Effector memory CD4-positive, alpha-beta T cell (primary cell): ENCODE measurements around the gene NPHS1.
A peak's percentile ranks its signal among the peaks of the same experiment; 100 is the strongest.
"Not testable (repeated sequence)": the region's sequence is repeated elsewhere in the genome, so short reads cannot be mapped to it uniquely, and the experiment has no call there.

Experiments
- DNase-seq, 3 donors: peaks; one replicate each; pipeline ENCODE4 v3.0.0-alpha.2; 2020
- H3K27ac ChIP-seq: 2 replicates; pipeline ENCODE4 v1.7.0; 2013; ENCODE audit warnings: mild to moderate bottlenecking, low read length, moderate library complexity; ENCODE audit not compliant: insufficient read depth, poor library complexity, severe bottlenecking
- H3K27me3 ChIP-seq: replicated peaks from 2 replicates; pipeline ENCODE4 v1.7.0; 2013; ENCODE audit warnings: mild to moderate bottlenecking, low read length; ENCODE audit not compliant: insufficient read depth, control insufficient read depth, poor library complexity, severe bottlenecking
- H3K36me3 ChIP-seq: 2 replicates; pipeline ENCODE4 v1.7.0; 2013; ENCODE audit warnings: mild to moderate bottlenecking, low read length, moderate library complexity; ENCODE audit not compliant: control insufficient read depth, insufficient read depth
- H3K4me1 ChIP-seq: 2 replicates; pipeline ENCODE4 v1.7.0; 2013; ENCODE audit warnings: low read length, mild to moderate bottlenecking; ENCODE audit not compliant: control insufficient read depth, insufficient read depth, poor library complexity, severe bottlenecking
- H3K4me3 ChIP-seq: 2 replicates; pipeline ENCODE4 v1.7.0; 2013; ENCODE audit warnings: low read length, low read depth, mild to moderate bottlenecking; ENCODE audit not compliant: insufficient read depth, poor library complexity, severe bottlenecking
- H3K9me3 ChIP-seq: 2 replicates; pipeline ENCODE4 v1.7.0; 2013; ENCODE audit warnings: mild to moderate bottlenecking, low read length, moderate library complexity; ENCODE audit not compliant: control insufficient read depth
- total RNA-seq, 3 donors: gene quantifications; one replicate each; lab custom pipeline; 2026; lab: John Stamatoyannopoulos, UW

NPHS1 gene
- 0 to 0.87 (median 0.19) reads per million in 3 donors for total RNA-seq

GRCh38 chr19:35852029-35852780, at the start of gene NPHS1:
TSS of gene NPHS1 (minus strand) at chr19:35852504. CDS start at chr19:35851837, 667 bp downstream.
- H3K27me3 ChIP-seq: peaks cover 36% of the 10 kb centered on the region

GRCh38 chr19:35901055-35901644, 48.8 kb upstream of the NPHS1 start:
- peaks cover 9% of the 10 kb centered on the region for H3K36me3 ChIP-seq
- peak overlapping the region; percentile 85 for H3K4me3 ChIP-seq
- H3K27me3 ChIP-seq: no peaks in the 10 kb centered on the region
- no peak for DNase-seq
- peak overlapping the region; percentile 99 for H3K27ac ChIP-seq
- peaks cover 65% of the 10 kb centered on the region for H3K4me1 ChIP-seq
- H3K9me3 ChIP-seq: no peaks in the 10 kb centered on the region

More at GRCh38 chr19:35852029-35852780, at the start of gene NPHS1:
- H3K4me1 ChIP-seq: peaks cover 10% of the 10 kb centered on the region
- H3K27ac ChIP-seq: no peak within 1 kb of the TSS
- no peak within 1 kb of the TSS for H3K4me3 ChIP-seq
- H3K9me3 ChIP-seq: no peaks in the 10 kb centered on the region
- no peak for DNase-seq
- H3K36me3 ChIP-seq: no peaks in the 10 kb centered on the region

- Histone ChIP-seq H3K27me3 (no peaks in the 10 kb centered on the region), H3K9me3 (no peaks in the 10 kb centered on the region), H3K36me3 (peaks cover 24% of the 10 kb centered on the region), H3K27ac (peak overlapping the region; percentile 99), H3K4me3 (peak overlapping the region; percentile 85), H3K4me1 (peaks cover 69% of the 10 kb centered on the region)
- DNase-seq: peak; percentile 79 to 85 (median 80)
Observed at GRCh38 chr19:35899547-35900214, 47.4 kb upstream of the NPHS1 start.

GRCh38 chr19:35898499-35898809, 46.1 kb upstream of the NPHS1 start:
- H3K36me3 ChIP-seq: peaks cover 36% of the 10 kb centered on the region
- peak overlapping the region; percentile 99 for H3K27ac ChIP-seq
- H3K4me3 ChIP-seq: peak overlapping the region; percentile 85
- H3K4me1 ChIP-seq: peaks cover 57% of the 10 kb centered on the region
- no peaks in the 10 kb centered on the region for H3K27me3 ChIP-seq
- no peak for DNase-seq
- no peaks in the 10 kb centered on the region for H3K9me3 ChIP-seq

- DNase-seq: no peak
- H3K36me3 ChIP-seq: peaks cover 42% of the 10 kb centered on the region
- peak overlapping the region; percentile 99 for H3K27ac ChIP-seq
- peaks cover 51% of the 10 kb centered on the region for H3K4me1 ChIP-seq
- no peaks in the 10 kb centered on the region for H3K9me3 ChIP-seq
- H3K27me3 ChIP-seq: no peaks in the 10 kb centered on the region
- H3K4me3 ChIP-seq: peak overlapping the region; percentile 85
Observed at GRCh38 chr19:35897706-35898451, 45.6 kb upstream of the NPHS1 start.

GRCh38 chr19:35896643-35897040, 44.3 kb upstream of the NPHS1 start:
- no peak overlapping the region for H3K4me3 ChIP-seq
- H3K27ac ChIP-seq: peak overlapping the region; percentile 25
- H3K36me3 ChIP-seq: peaks cover 45% of the 10 kb centered on the region

GRCh38 chr19:35895911-35896642, 43.8 kb upstream of the NPHS1 start:
- H3K36me3 ChIP-seq: peaks cover 48% of the 10 kb centered on the region
- DNase-seq: no peak
- peaks cover 33% of the 10 kb centered on the region for H3K4me1 ChIP-seq
- H3K27ac ChIP-seq: no peak overlapping the region
- no peaks in the 10 kb centered on the region for H3K9me3 ChIP-seq
- H3K4me3 ChIP-seq: no peak overlapping the region
- no peaks in the 10 kb centered on the region for H3K27me3 ChIP-seq

More at GRCh38 chr19:35896643-35897040, 44.3 kb upstream of the NPHS1 start:
- DNase-seq: no peak
- no peaks in the 10 kb centered on the region for H3K27me3 ChIP-seq
- no peaks in the 10 kb centered on the region for H3K9me3 ChIP-seq
- peaks cover 39% of the 10 kb centered on the region for H3K4me1 ChIP-seq

GRCh38 chr19:35894342-35894741, 42.0 kb upstream of the NPHS1 start:
- peaks cover 64% of the 10 kb centered on the region for H3K36me3 ChIP-seq

GRCh38 chr19:35891819-35892218, 39.5 kb upstream of the NPHS1 start:
- not testable (repeated sequence) for DNase-seq, H3K4me3 ChIP-seq, H3K27me3 ChIP-seq, H3K9me3 ChIP-seq, H3K27ac ChIP-seq
- peaks cover 84% of the 10 kb centered on the region for H3K36me3 ChIP-seq
- H3K4me1 ChIP-seq: peaks cover 10% of the 10 kb centered on the region

More at GRCh38 chr19:35894342-35894741, 42.0 kb upstream of the NPHS1 start:
- H3K4me1 ChIP-seq: peaks cover 30% of the 10 kb centered on the region
- H3K27ac ChIP-seq: no peak overlapping the region
- H3K9me3 ChIP-seq: no peaks in the 10 kb centered on the region
- no peak overlapping the region for H3K4me3 ChIP-seq
- DNase-seq: no peak
- H3K27me3 ChIP-seq: no peaks in the 10 kb centered on the region
